OCI-LY7 (cell line): ENCODE results near the gene CCDC83.

ENCODE experiments used
- CTCF ChIP-seq: fragments of 200-600 bp; sonication (generic); conservative IDR thresholded peaks from 2 replicates; pipeline ENCODE4 v1.5.1; 2014; ENCODE audit warnings: mild to moderate bottlenecking, antibody characterized with exemption, low read length, moderate library complexity, mixed read lengths
- EZH2phosphoT487 ChIP-seq: fragments of 200-600 bp; sonication (generic); IDR thresholded peaks from 2 replicates; pipeline ENCODE4 v1.6.1; 2018; ENCODE audit warnings: low read depth, borderline replicate concordance, mild to moderate bottlenecking, mixed run types, antibody characterized with exemption, low read length, moderate library complexity, mixed read lengths

- no peak for TF ChIP-seq CTCF
- no peak for TF ChIP-seq EZH2phosphoT487
Observed at GRCh38 chr11:85955531-85955930, 100.3 kb downstream of the CCDC83 start.
